ENCODE data around the gene CORO2B.

CORO2B gene

DNA sequence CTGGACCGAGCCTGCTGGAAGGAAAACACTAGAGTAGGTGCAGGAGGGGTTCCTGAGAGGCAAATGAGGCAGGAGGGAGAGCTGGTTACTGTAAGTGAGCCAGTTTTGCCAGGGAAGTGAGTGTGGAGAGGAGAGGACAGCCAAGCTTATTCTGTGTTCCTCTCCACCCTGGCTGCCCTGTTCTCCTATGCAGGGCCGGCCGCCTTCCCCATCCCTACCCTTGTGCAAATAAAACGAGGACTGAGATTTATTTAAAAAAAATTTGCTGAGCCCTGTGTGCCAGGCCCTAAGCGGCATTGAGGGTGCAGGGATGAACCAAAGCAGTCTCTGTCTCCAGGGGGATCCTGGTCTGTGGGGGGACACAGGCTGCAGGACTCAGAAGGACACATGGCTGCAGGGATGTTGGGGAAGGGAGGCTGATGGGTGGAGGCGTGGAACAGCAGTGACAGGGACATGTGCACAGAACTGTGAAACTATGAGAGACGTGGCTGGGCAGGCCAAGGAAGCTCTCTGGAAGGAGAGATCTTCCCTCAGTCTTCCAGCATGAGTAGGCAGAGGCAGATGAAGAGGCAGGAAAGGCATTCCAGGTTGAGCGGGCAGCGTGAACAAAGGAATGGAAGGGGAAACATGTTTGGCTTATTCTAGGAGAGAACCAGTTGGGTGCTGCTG is 12.1 kb downstream of the CORO2B start:
- no peak overlapping the region for H3K4me3 ChIP-seq (ENCODE audit: low read depth, low read length)
- no peak for DNase-seq (ENCODE audit: low read depth)
- TF ChIP-seq, protein P1, sequence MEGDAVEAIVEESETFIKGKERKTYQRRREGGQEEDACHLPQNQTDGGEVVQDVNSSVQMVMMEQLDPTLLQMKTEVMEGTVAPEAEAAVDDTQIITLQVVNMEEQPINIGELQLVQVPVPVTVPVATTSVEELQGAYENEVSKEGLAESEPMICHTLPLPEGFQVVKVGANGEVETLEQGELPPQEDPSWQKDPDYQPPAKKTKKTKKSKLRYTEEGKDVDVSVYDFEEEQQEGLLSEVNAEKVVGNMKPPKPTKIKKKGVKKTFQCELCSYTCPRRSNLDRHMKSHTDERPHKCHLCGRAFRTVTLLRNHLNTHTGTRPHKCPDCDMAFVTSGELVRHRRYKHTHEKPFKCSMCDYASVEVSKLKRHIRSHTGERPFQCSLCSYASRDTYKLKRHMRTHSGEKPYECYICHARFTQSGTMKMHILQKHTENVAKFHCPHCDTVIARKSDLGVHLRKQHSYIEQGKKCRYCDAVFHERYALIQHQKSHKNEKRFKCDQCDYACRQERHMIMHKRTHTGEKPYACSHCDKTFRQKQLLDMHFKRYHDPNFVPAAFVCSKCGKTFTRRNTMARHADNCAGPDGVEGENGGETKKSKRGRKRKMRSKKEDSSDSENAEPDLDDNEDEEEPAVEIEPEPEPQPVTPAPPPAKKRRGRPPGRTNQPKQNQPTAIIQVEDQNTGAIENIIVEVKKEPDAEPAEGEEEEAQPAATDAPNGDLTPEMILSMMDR (IDR thresholded peaks at IDR 0.05; ENCODE audit: insufficient read depth, low read depth, low read length, missing control alignments): no peak

DNA sequence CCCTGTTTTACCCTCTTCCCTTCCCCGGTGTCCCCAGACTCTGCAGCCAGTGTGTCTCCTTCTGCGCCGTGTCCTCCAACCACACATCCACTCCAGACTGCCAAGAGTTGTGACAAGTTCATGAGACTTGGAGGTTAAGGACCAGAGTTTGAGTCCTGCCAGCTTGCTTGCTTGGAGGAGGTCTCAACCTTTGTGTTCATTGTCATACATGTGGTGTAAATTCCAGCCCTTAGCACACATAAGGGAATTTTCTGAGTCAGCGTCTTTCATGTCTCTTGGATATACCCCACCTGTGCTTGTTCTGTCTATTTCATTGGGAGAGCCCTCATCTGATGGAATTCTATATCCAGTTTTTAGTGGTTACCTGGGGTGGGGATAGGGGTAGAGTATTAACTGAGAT is 13.3 kb downstream of the CORO2B start:
- TF ChIP-seq, protein P1 (IDR thresholded peaks at IDR 0.05; ENCODE audit: insufficient read depth, low read depth, low read length, missing control alignments): no peak
- no peak overlapping the region for H3K4me3 ChIP-seq (ENCODE audit: low read depth, low read length)
- DNase-seq (ENCODE audit: low read depth): no peak

DNA sequence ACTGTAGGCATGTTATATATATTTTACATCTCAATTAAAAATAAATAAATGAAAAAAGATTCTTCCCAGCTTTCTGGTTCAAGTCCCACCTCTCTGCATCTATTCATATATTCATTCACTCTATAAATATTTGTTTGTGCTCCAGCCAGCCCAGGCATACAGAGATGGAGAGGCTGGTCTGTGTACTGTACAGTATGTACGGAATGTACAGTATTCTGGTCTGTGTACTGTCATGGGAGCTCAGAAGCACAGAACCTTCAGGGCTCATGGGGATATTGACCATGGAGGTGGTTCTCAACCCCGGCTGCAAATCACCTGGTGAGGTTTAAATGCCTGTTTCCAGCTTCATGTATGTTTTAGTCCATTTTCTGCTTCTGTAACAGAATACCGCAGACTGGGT is 13.8 kb downstream of the CORO2B start:
- H3K4me3 ChIP-seq (ENCODE audit: low read depth, low read length): no peak overlapping the region
- DNase-seq (ENCODE audit: low read depth): no peak
- TF ChIP-seq, protein P1 (IDR thresholded peaks at IDR 0.05; ENCODE audit: insufficient read depth, low read depth, low read length, missing control alignments): no peak

DNA sequence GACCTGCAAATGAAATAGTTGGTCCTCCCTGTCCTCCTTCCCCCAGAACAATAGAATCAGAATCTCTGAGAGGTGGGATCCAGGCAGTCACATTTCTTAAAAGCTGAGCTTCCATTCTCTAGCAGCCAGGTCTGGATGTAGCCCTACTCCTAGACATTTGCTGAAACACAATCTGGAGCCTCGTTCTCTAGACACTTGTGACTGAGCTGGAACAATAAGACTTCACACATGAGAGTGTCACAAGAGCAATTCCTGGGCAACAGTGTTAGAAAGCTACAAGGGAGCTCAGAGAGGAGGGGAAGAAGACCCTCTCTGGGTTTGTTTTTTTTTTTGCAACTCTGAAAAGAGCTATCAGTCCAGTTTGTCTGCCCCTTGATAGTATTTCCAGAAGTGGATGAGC is 14.5 kb downstream of the CORO2B start:
- no peak overlapping the region for H3K4me3 ChIP-seq (ENCODE audit: low read depth, low read length)
- DNase-seq (ENCODE audit: low read depth): no peak
- TF ChIP-seq, protein P1 (IDR thresholded peaks at IDR 0.05; ENCODE audit: insufficient read depth, low read depth, low read length, missing control alignments): no peak

DNA sequence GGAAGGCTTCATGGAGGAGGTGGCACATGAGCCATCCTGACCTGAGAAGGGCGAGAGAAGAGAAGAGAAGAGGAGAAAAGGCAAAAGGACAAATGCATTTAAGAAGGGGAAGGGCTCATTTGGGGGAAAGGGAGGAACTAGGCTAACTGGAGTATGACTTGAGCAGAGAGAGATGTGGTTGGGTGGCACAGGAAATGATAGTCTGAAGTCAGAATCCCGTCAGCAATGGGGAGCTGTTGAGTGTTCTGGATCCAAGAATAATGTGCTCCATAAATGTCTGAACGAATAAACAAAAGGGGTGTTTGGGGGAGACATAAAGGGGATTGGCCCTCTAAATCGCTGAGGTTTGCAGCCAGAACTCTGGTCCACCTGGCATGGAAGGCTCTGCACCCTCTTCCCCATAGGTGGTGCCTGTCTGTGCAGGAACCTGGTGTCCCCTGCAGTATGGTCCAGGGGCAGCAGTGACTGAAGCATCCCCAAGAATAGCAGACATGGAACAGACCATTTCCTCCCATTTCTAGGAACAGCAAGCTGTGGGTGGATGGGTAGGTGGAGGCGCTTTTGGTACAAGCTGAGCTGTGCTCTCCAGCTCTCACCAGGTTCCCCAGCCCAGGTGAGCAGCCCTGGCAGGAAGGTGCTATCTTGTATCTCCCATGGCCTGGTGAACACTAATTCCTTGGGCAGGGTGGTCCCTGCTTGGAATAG is 15.2 kb downstream of the CORO2B start:
- TF ChIP-seq, protein P1 (IDR thresholded peaks at IDR 0.05; ENCODE audit: insufficient read depth, low read depth, low read length, missing control alignments): no peak
- H3K4me3 ChIP-seq (ENCODE audit: low read depth, low read length): no peak overlapping the region
- DNase-seq (ENCODE audit: low read depth): no peak

DNA sequence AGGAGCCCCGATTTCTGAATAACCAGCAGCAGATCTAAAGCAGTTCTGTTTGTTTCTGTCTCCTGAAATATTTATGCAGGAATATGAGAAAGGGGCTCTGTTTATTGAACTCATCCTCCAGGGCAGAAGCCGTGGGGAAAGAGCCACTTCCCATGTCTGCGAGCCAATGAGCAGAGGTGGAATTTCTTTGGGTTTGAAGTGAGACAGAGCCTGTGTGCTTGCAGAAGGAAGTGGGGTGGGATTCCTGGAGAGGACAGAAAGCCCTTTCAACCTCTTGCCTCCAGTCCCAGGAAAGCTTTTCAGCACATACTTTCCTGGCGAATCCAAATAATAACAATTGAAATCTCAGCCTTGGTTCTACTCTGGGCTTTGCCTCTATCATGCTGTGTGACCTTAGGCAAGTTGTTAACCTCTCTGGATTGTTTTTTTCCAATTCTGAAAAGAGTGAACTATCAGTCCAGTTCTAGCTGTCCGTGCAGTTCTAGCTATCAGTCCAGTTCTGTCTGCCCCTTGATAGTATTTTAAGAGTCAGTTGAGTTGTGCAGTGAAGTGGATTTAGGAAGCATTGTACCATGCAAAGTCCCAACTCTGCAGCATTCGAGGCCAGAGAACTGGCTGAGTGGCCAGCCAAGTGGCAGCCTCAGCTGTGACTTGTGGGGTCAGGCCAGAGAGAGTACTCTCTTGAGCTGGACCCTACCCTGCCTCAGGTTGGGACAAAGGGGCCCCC is 15.9 kb downstream of the CORO2B start:
- TF ChIP-seq, protein P1 (IDR thresholded peaks at IDR 0.05; ENCODE audit: insufficient read depth, low read depth, low read length, missing control alignments): no peak
- DNase-seq (ENCODE audit: low read depth): no peak

More for the DNA sequence above, 15.9 kb downstream of the CORO2B start:
- H3K4me3 ChIP-seq (ENCODE audit: low read depth, low read length): no peak overlapping the region

Data from GM12865 (cell line).